NCI-H2029 (cell line): ENCODE data around the gene HOXC9.

ENCODE experiments used
- DNase-seq: peaks from one replicate; lab custom pipeline; 2025; lab: John Stamatoyannopoulos, UW

The HOXC9 gene

GRCh38 chr12:54002278-54002914 lies 2.4 kb downstream of the HOXC9 start:
- no peak for DNase-seq

GRCh38 chr12:54002915-54003389 lies 3.0 kb downstream of the HOXC9 start:
- DNase-seq = no peak

DNA sequence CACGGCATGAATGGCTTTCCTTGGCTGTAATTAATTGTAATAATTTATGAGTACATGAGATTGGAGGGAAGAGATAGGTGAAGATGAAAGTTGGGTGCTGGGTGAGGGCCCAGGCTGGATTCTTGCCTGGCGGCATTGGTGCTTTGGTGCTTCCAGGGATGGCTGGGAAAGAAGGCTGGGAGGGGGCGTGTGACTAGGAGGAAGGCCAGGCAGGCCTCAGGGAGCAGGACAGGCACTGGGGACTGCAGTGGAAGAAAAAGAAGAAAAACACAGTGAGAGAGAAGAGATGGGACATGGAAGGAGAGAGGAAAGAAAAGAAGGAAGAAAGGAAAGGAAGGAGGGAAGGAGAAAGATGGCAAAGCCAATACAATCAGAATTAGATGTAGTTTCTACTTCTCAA lies 3.7 kb downstream of the HOXC9 start:
- DNase-seq = no peak

- DNase-seq = no peak
Measured at GRCh38 chr12:54004063-54004840, 4.3 kb downstream of the HOXC9 start.

GRCh38 chr12:54004841-54005530 lies 5.0 kb downstream of the HOXC9 start:
- DNase-seq = no peak

DNA sequence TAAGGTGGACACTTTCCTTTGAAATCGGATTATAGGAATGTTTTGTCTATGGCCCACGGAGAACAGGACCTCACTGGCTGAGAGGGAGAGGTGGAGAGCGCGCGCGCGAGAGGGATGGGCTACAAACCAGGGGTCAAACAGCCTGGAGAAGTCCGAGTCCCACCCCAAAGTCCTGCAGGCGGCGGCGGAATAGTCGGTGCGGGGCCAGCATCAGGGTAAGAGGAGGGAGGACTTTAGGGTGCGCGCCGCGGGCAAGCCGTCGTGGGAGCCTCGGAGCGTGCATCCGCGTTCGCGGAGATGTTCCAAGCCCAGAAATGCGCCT lies 5.5 kb downstream of the HOXC9 start:
- DNase-seq = no peak

DNA sequence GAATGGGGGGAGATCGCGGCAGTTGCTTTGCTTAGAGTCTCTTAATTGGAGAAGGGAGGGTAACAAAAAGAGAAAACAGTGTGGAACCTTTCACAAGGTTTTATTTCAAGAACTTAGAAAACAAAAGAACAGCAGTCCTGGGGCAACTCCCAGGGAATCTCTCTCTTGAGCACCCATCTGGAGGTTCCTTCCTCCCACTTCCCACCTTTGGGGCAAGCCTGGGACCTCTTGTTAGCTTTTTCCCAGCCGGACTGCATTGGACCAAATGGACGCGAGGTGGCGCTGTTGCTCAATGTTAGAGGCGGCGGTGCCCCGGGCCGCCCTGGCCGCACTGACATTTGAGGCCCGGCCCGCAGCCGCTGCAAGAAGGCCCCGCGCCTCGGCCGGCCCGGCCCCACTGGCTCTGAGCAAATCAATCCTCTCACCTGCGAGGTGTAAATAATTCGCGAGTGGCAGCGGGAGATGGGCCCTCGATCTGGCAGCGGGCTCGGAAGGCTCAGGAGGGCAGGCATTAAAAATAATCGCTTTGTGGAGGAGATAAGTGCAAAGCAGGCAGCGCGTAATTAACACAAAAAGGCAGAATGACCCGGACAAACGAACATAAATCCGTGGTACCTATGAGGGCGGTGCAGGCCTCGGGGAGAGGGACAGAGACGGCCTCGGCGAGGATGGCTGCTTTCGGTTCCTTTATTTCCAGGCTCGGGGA lies 6.0 kb downstream of the HOXC9 start:
- peak; percentile 31 for DNase-seq

- no peak for DNase-seq
Measured at GRCh38 chr12:54006559-54007220, 6.7 kb downstream of the HOXC9 start.

DNA sequence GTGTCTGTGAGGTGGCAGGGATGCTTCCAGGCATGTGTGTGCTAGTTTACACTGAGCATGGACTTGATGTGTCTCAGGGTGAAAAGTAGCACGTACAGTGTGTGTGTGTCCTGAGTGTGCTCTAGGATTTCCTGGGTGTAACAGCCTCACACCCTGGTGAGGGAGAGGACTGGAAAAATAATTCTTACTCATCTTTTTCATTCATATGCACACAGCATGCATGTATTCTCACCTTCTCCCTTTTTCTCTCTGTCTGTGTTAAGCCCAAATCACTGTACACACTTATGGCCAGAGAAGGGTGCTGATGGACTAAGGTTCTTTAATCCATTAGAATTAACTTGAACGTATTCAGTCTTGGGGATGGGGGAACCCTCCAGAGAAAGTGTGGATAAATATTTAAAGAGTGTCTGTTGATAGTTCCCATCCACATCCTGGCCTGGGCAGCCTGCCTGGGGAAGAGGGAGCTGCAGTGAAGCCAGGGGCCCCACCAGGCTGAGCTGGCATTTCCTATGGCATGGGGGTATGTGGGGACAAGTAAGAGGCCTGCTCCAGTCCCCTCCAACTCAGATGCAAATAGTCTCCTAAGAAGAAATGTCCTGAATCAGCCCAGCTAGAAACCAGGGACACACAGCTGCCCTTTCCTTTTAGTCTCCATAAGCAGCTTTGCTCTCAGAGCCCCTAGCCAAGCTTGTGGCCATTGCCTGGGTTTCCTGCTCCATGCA lies 7.7 kb downstream of the HOXC9 start:
- no peak for DNase-seq

GRCh38 chr12:54008260-54008552 lies 8.2 kb downstream of the HOXC9 start:
- DNase-seq = no peak

DNA sequence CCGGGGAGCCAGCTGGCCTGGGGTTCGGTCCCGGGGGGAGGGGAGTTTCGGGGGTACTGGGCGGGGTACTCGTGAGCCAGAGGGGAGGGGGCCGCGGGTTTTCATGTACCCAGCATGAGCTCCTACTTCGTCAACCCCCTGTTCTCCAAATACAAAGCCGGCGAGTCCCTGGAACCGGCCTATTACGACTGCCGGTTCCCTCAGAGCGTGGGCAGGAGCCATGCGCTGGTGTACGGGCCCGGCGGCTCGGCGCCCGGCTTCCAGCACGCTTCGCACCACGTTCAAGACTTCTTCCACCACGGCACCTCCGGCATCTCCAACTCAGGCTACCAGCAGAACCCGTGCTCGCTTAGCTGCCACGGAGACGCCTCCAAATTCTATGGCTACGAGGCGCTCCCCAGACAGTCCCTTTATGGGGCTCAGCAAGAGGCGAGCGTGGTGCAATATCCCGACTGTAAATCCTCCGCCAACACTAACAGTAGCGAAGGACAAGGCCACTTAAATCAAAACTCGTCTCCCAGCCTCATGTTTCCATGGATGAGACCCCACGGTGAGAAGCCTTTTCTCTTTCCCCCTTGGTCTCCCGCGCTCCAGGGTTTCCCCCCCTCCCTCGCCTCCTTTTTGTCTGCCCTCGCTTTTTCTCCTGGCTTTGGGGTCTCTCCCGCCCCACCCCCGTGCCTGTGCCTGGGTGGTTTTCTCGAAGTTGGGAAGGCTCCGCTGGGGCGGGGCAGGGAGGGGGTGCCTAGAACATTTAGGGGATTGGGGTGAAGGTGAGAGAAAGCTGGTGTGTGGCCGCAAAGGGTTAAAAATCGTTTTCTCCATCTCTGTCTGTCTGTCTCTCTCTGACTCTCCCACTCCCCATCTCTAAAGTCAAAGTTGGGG lies 9.5 kb downstream of the HOXC9 start:
- DNase-seq = no peak

GRCh38 chr12:54010053-54010971 lies 10.4 kb downstream of the HOXC9 start:
- DNase-seq = no peak

DNA sequence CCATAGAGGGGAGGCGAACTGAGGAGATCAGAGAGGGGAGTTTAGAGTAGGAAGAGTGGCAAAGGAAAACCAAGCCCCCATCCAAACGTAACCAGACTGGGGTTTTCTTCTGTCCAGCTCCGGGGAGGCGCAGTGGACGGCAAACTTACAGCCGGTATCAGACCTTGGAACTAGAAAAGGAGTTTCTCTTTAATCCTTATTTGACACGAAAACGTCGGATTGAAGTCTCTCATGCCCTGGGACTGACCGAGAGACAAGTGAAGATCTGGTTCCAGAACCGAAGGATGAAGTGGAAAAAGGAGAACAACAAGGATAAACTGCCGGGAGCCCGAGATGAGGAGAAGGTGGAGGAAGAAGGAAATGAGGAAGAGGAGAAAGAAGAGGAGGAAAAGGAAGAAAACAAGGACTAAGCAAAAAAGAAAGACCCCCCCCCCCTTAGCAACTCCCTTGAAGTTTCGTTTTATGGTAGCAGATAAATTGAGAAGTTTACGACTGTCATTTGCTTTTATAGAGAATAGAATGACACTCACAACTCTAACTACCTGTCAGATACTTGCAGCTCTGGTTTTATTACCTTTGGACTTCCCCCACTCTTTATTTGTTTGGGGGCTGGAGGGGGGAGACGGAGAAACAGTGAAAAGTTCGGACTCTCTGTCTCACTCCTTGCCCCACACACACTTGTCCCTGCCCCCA lies 11.2 kb downstream of the HOXC9 start:
- DNase-seq = no peak

- DNase-seq = no peak
Measured at GRCh38 chr12:54011665-54012532, 11.9 kb downstream of the HOXC9 start.

DNA sequence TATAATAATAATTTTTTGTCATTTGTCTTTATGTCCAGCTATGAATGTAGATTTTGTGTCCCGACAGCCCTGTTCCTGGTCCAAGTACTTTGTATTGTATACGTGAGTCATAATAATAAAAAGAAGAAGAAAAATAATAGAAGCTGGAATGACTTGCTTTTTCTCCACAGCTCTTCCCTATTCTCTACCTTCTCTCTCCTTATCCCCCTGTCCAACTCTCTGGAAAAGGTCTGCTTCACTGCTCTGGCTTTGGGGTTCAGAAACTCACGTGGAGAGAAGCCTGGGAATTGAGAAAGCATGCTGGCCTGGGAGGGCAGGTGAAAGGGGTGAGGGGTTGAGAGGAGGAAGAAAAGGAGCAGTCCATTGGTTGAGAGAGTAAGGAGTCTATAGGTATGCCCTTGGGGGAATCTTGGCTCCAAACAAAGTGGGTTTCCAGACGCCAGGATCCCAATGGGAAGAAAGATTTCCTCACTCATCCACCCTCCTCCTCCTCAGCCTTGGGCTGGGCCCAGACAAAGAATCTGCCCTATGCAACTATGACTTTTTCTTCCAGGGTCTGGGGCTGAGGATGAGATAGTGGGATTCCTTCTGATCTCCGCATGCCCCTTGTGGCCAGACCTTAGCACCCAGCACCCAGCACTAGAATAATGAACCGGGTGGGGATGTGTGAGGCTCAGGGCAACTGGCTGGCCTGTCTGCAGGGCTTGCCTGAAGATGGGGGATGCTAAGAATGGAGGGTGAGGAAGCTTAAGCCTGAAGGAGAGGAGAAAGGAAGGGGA lies 12.9 kb downstream of the HOXC9 start:
- DNase-seq = no peak

GRCh38 chr12:54014377-54015017 lies 14.5 kb downstream of the HOXC9 start:
- DNase-seq = no peak
